ENCODE data around the gene CFAP99. TPM values are rescaled to one million over a fixed set of nuclear protein-coding genes. Genes with fewer than 3 reads are reported as not detected.

CFAP99 gene
- total and polyA plus RNA-seq, 2 donors (not counting 1 experiment from before 2014, with no cell fraction given) = not detected

- 100% methylated on average over 1 of the region's 2 CpGs for WGBS (ENCODE audit: insufficient coverage)
- Histone ChIP-seq H3K4me3 (ENCODE audit: control extremely low read depth in 1 of 5, extremely low read depth in 1 of 5, insufficient read depth in 1 of 5, low read depth in 2 of 5, low read length in 4 of 5) (no peak overlapping the region), H3K27ac (ENCODE audit: low read length in 2 of 2) (no peak overlapping the region), H3K79me2 (ENCODE audit: control insufficient read depth, insufficient read depth, low read length) (peaks cover 67% of the 10 kb centered on the region), H4K20me1 (ENCODE audit: control insufficient read depth, insufficient read depth, low read length, poor library complexity, severe bottlenecking) (peaks cover 69% of the 10 kb centered on the region), H3K36me3 (replicated peaks in 1 of 2; ENCODE audit: control extremely low read depth in 1 of 2, control insufficient read depth in 1 of 2, extremely low read depth in 1 of 2, insufficient read depth in 2 of 2, low read length in 1 of 2) (peaks cover 8 to 70% of the 10 kb centered on the region in 2 experiments), H2AFZ (ENCODE audit: insufficient read depth, low read depth, low read length, poor library complexity, severe bottlenecking) (no peak overlapping the region), H3K4me2 (replicated peaks; ENCODE audit: low read depth, low read length, poor library complexity, severe bottlenecking) (no peak overlapping the region), H3K27me3 (replicated peaks in 1 of 4; ENCODE audit: control extremely low read depth in 1 of 4, control insufficient read depth in 3 of 4, insufficient read depth in 4 of 4, low read length in 3 of 4) (no peaks in the 10 kb centered on the region), H3K9ac (ENCODE audit: low read length) (no peak overlapping the region), H3K9me3 (ENCODE audit: control extremely low read depth in 1 of 3, control insufficient read depth in 2 of 3, insufficient read depth in 1 of 3, low read length in 2 of 3) (no peaks in the 10 kb centered on the region), H3K4me1 (ENCODE audit: control insufficient read depth in 2 of 2, insufficient read depth in 2 of 2, low read length in 2 of 2) (peaks cover 16 to 20% of the 10 kb centered on the region in 2 donors)
- Mint-ChIP-seq H3K9me3 (ENCODE audit: insufficient read depth) (no peaks in the 10 kb centered on the region), H3K27ac (no peak overlapping the region), H3K4me3 (no peak overlapping the region), H3K27me3 (no peaks in the 10 kb centered on the region), H3K4me1 (peaks cover 22% of the 10 kb centered on the region)
- ChIA-PET CTCF (no interaction called here), POLR2A (no interaction called here)
- TF ChIP-seq EZH2 (IDR thresholded peaks at IDR 0.05; ENCODE audit: borderline replicate concordance, insufficient read depth, low read depth, low read length, poor library complexity, severe bottlenecking) (no peak), CTCF (IDR thresholded peaks at IDR 0.05) (no peak)
- intact Hi-C loops (cut with micrococcal nuclease) = no loop called here
- DNase-seq = no peak
- no peak for ATAC-seq (ENCODE audit: low read depth)
Observed at GRCh38 chr4:2500547-2500946, 81.8 kb downstream of the CFAP99 start.

GRCh38 chr4:2501034-2501594, 82.4 kb downstream of the CFAP99 start:
- Histone ChIP-seq H3K36me3 (replicated peaks in 1 of 2; ENCODE audit: control extremely low read depth in 1 of 2, control insufficient read depth in 1 of 2, extremely low read depth in 1 of 2, insufficient read depth in 2 of 2, low read length in 1 of 2) (peaks cover 8 to 73% of the 10 kb centered on the region in 2 experiments), H3K4me3 (ENCODE audit: control extremely low read depth in 1 of 5, extremely low read depth in 1 of 5, insufficient read depth in 1 of 5, low read depth in 2 of 5, low read length in 4 of 5) (no peak overlapping the region), H4K20me1 (ENCODE audit: control insufficient read depth, insufficient read depth, low read length, poor library complexity, severe bottlenecking) (peaks cover 66% of the 10 kb centered on the region), H2AFZ (ENCODE audit: insufficient read depth, low read depth, low read length, poor library complexity, severe bottlenecking) (no peak overlapping the region), H3K4me1 (ENCODE audit: control insufficient read depth in 2 of 2, insufficient read depth in 2 of 2, low read length in 2 of 2) (peaks cover 16 to 20% of the 10 kb centered on the region in 2 donors), H3K79me2 (ENCODE audit: control insufficient read depth, insufficient read depth, low read length) (peaks cover 68% of the 10 kb centered on the region), H3K27me3 (replicated peaks in 1 of 4; ENCODE audit: control extremely low read depth in 1 of 4, control insufficient read depth in 3 of 4, insufficient read depth in 4 of 4, low read length in 3 of 4) (no peaks in the 10 kb centered on the region), H3K4me2 (replicated peaks; ENCODE audit: low read depth, low read length, poor library complexity, severe bottlenecking) (no peak overlapping the region), H3K9ac (ENCODE audit: low read length) (no peak overlapping the region), H3K27ac (ENCODE audit: low read length in 2 of 2) (no peak overlapping the region), H3K9me3 (ENCODE audit: control extremely low read depth in 1 of 3, control insufficient read depth in 2 of 3, insufficient read depth in 1 of 3, low read length in 2 of 3) (no peaks in the 10 kb centered on the region)
- DNase-seq (no peak), ATAC-seq (ENCODE audit: low read depth) (no peak)
- peaks cover 18% of the 10 kb centered on the region for H3K4me1 Mint-ChIP-seq
- H3K4me3 Mint-ChIP-seq = no peak overlapping the region
- WGBS (ENCODE audit: insufficient coverage) = 99% methylated on average over 7 of the region's 7 CpGs
- H3K9me3 Mint-ChIP-seq (ENCODE audit: insufficient read depth) = no peaks in the 10 kb centered on the region
- no peak for TF ChIP-seq CTCF (IDR thresholded peaks at IDR 0.05)
- TF ChIP-seq EZH2 (IDR thresholded peaks at IDR 0.05; ENCODE audit: borderline replicate concordance, insufficient read depth, low read depth, low read length, poor library complexity, severe bottlenecking) = no peak
- H3K27ac Mint-ChIP-seq = no peak overlapping the region
- no peaks in the 10 kb centered on the region for H3K27me3 Mint-ChIP-seq
- POLR2A ChIA-PET = no interaction called here
- CTCF ChIA-PET = no interaction called here
- intact Hi-C loops (cut with micrococcal nuclease) = no loop called here

All from B cell (primary cell).